ENCODE data around the gene KSR1. TPM values are rescaled to one million over a fixed set of nuclear protein-coding genes. Genes with fewer than 3 reads are reported as not detected.

Gene KSR1
- polyA plus RNA-seq, 1 of the 3 experiments (the other 2 are of a cell fraction), result 7.5 TPM

DNA sequence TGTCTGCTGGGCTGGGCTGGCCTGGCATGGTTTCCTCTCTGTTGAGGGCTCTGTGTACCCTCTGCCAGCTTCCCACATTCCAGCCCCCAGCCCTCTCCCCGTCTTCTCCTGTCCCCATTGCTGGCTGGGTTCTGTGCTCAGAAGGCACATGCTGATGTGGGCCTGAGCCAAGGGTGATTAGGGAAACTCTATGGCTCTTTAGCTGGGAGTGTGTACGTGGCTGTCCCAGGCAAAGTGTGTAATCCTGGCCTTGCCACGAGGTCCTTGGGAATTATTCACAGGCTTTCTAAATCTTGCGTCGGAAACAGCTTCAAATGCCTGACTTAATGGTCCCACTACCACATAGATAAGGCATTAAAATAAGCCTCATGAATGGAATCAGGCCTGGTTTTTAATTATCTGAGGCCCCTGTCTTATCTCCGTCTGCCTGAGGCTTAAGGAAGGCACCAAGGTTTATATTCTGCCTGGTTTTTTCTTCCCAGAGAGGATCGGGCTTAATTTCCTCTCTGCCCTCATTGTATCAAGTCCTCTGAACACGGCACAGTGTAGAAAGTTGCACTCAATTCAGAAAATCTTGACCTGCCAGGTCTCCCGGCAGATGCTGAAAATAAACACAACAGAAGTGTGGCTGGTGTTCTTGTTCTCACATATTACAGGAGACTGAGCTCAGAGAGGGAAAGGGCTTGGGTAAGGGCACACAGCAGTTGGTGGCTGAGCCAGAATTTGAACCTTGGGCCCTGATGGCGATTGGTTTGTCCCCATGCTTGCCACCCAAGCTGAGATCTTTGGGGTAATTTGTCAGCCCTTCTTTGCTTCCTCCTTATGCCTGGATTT is 121.9 kb downstream of the KSR1 start:
- Histone ChIP-seq H3K27ac (ENCODE audit: low read depth in 2 of 2, low read length in 1 of 2) (peak overlapping the region; percentile 59 to 96; a peak in 3 of 4 replicates), H3K9ac (no peak overlapping the region), H2AFZ (ENCODE audit: low read depth) (no peak overlapping the region), H3K9me2 (no peaks in the 10 kb centered on the region), H3K79me2 (ENCODE audit: insufficient read depth) (no peaks in the 10 kb centered on the region), H3K4me2 (no peak overlapping the region; the same call in 1 of the 2 replicates), H3K4me3 (ENCODE audit: low read depth in 2 of 2, low read length in 1 of 2) (no peak overlapping the region), H3K27me3 (ENCODE audit: insufficient read depth) (no peaks in the 10 kb centered on the region), H3F3A (replicated peaks; ENCODE audit: insufficient read depth) (peaks cover 11% of the 10 kb centered on the region), H3K36me3 (replicated peaks in 1 of 2; ENCODE audit: control insufficient read depth in 1 of 2, insufficient read depth in 2 of 2, low read length in 1 of 2) (no peaks in the 10 kb centered on the region), H3K4me1 (ENCODE audit: control insufficient read depth in 1 of 2, insufficient read depth in 2 of 2, low read depth in 1 of 2, low read length in 1 of 2) (peaks cover 33 to 49% of the 10 kb centered on the region in 2 experiments), H4K20me1 (ENCODE audit: insufficient read depth) (no peaks in the 10 kb centered on the region), H3K9me3 (no peaks in the 10 kb centered on the region)
- ChIA-PET CTCF (interaction anchor here (0.6 to 4.9 kb wide), 11 partner anchors 9 to 341 kb away, joined by 4 to 31 read pairs (median 4); partner anchors contain the start of gene KSR1), POLR2A (interaction anchor here (0.5 to 2.6 kb wide), 4 partner anchors 9 to 122 kb away, joined by 3 to 10 read pairs (median 4); partner anchors contain the start of gene KSR1)
- 74% methylated on average over 9 of the region's 10 CpGs for WGBS (ENCODE audit: low lambda C conversion rate)
- peak; percentile 80 for DNase-seq
- TF ChIP-seq FOXM1 (IDR thresholded peaks at IDR 0.05; ENCODE audit: low read depth), result no peak
- no peak for TF ChIP-seq FOSL2 (IDR thresholded peaks at IDR 0.05; ENCODE audit: borderline replicate concordance, low read depth)
- TF ChIP-seq GABPA (IDR thresholded peaks at IDR 0.05; ENCODE audit: low read depth), result no peak
- TF ChIP-seq, protein P1, sequence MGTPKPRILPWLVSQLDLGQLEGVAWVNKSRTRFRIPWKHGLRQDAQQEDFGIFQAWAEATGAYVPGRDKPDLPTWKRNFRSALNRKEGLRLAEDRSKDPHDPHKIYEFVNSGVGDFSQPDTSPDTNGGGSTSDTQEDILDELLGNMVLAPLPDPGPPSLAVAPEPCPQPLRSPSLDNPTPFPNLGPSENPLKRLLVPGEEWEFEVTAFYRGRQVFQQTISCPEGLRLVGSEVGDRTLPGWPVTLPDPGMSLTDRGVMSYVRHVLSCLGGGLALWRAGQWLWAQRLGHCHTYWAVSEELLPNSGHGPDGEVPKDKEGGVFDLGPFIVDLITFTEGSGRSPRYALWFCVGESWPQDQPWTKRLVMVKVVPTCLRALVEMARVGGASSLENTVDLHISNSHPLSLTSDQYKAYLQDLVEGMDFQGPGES (IDR thresholded peaks at IDR 0.05; ENCODE audit: low read depth, low read length), result no peak
- TF ChIP-seq, protein P2, sequence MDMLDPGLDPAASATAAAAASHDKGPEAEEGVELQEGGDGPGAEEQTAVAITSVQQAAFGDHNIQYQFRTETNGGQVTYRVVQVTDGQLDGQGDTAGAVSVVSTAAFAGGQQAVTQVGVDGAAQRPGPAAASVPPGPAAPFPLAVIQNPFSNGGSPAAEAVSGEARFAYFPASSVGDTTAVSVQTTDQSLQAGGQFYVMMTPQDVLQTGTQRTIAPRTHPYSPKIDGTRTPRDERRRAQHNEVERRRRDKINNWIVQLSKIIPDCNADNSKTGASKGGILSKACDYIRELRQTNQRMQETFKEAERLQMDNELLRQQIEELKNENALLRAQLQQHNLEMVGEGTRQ (IDR thresholded peaks at IDR 0.05; ENCODE audit: borderline replicate concordance, low read depth, low read length), result no peak
- TF ChIP-seq TCF12 (IDR thresholded peaks at IDR 0.05), result no peak
- no peak for TF ChIP-seq NFIC (IDR thresholded peaks at IDR 0.05; ENCODE audit: borderline replicate concordance)
- no peak for TF ChIP-seq TEAD4 (IDR thresholded peaks at IDR 0.05; ENCODE audit: borderline replicate concordance, insufficient read depth)
- TF ChIP-seq RCOR1 (IDR thresholded peaks at IDR 0.05; ENCODE audit: low read length), result peak; percentile 41; the same call in 1 of the 2 replicates
- no peak for TF ChIP-seq YY1 (IDR thresholded peaks at IDR 0.05; ENCODE audit: low read depth)
- TF ChIP-seq, protein P3, sequence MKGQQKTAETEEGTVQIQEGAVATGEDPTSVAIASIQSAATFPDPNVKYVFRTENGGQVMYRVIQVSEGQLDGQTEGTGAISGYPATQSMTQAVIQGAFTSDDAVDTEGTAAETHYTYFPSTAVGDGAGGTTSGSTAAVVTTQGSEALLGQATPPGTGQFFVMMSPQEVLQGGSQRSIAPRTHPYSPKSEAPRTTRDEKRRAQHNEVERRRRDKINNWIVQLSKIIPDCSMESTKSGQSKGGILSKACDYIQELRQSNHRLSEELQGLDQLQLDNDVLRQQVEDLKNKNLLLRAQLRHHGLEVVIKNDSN (IDR thresholded peaks at IDR 0.05; ENCODE audit: borderline replicate concordance, low read depth), result no peak
- TF ChIP-seq GATA2 (CRISPR knock-in tag; IDR thresholded peaks at IDR 0.05), result peak; percentile 69
- TF ChIP-seq, protein P4, sequence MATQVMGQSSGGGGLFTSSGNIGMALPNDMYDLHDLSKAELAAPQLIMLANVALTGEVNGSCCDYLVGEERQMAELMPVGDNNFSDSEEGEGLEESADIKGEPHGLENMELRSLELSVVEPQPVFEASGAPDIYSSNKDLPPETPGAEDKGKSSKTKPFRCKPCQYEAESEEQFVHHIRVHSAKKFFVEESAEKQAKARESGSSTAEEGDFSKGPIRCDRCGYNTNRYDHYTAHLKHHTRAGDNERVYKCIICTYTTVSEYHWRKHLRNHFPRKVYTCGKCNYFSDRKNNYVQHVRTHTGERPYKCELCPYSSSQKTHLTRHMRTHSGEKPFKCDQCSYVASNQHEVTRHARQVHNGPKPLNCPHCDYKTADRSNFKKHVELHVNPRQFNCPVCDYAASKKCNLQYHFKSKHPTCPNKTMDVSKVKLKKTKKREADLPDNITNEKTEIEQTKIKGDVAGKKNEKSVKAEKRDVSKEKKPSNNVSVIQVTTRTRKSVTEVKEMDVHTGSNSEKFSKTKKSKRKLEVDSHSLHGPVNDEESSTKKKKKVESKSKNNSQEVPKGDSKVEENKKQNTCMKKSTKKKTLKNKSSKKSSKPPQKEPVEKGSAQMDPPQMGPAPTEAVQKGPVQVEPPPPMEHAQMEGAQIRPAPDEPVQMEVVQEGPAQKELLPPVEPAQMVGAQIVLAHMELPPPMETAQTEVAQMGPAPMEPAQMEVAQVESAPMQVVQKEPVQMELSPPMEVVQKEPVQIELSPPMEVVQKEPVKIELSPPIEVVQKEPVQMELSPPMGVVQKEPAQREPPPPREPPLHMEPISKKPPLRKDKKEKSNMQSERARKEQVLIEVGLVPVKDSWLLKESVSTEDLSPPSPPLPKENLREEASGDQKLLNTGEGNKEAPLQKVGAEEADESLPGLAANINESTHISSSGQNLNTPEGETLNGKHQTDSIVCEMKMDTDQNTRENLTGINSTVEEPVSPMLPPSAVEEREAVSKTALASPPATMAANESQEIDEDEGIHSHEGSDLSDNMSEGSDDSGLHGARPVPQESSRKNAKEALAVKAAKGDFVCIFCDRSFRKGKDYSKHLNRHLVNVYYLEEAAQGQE (IDR thresholded peaks at IDR 0.05; ENCODE audit: low read depth, low read length), result no peak
- TF ChIP-seq RFX5 (IDR thresholded peaks at IDR 0.05; ENCODE audit: low read length), result 0 out of 2 replicates have a peak, but pooled peaks have one; percentile 19
- peak; percentile 46; the same call in 1 of the 2 replicates for TF ChIP-seq MXI1 (IDR thresholded peaks at IDR 0.05; ENCODE audit: low read depth, low read length)
- TF ChIP-seq, protein P5, sequence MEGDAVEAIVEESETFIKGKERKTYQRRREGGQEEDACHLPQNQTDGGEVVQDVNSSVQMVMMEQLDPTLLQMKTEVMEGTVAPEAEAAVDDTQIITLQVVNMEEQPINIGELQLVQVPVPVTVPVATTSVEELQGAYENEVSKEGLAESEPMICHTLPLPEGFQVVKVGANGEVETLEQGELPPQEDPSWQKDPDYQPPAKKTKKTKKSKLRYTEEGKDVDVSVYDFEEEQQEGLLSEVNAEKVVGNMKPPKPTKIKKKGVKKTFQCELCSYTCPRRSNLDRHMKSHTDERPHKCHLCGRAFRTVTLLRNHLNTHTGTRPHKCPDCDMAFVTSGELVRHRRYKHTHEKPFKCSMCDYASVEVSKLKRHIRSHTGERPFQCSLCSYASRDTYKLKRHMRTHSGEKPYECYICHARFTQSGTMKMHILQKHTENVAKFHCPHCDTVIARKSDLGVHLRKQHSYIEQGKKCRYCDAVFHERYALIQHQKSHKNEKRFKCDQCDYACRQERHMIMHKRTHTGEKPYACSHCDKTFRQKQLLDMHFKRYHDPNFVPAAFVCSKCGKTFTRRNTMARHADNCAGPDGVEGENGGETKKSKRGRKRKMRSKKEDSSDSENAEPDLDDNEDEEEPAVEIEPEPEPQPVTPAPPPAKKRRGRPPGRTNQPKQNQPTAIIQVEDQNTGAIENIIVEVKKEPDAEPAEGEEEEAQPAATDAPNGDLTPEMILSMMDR (IDR thresholded peaks at IDR 0.05), result no peak
- TF ChIP-seq RXRA (IDR thresholded peaks at IDR 0.05; ENCODE audit: borderline replicate concordance, low read depth), result no peak
- TF ChIP-seq SMC3 (IDR thresholded peaks at IDR 0.05; ENCODE audit: low read depth, low read length), result no peak
- TF ChIP-seq, protein P6, sequence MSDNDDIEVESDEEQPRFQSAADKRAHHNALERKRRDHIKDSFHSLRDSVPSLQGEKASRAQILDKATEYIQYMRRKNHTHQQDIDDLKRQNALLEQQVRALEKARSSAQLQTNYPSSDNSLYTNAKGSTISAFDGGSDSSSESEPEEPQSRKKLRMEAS (IDR thresholded peaks at IDR 0.05; ENCODE audit: low read depth), result no peak
- TF ChIP-seq TAF1 (IDR thresholded peaks at IDR 0.05; ENCODE audit: borderline replicate concordance, low read depth, low read length), result no peak
- TF ChIP-seq, protein P7, sequence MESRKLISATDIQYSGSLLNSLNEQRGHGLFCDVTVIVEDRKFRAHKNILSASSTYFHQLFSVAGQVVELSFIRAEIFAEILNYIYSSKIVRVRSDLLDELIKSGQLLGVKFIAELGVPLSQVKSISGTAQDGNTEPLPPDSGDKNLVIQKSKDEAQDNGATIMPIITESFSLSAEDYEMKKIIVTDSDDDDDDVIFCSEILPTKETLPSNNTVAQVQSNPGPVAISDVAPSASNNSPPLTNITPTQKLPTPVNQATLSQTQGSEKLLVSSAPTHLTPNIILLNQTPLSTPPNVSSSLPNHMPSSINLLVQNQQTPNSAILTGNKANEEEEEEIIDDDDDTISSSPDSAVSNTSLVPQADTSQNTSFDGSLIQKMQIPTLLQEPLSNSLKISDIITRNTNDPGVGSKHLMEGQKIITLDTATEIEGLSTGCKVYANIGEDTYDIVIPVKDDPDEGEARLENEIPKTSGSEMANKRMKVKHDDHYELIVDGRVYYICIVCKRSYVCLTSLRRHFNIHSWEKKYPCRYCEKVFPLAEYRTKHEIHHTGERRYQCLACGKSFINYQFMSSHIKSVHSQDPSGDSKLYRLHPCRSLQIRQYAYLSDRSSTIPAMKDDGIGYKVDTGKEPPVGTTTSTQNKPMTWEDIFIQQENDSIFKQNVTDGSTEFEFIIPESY (IDR thresholded peaks at IDR 0.05; ENCODE audit: borderline replicate concordance, low read depth), result no peak
